Left renal pelvis (tissue), 4 donors: ENCODE results near the gene POC1B. TPM values are rescaled to one million over a fixed set of nuclear protein-coding genes. Genes with fewer than 3 reads are reported as not detected.

Source experiments
- DNase-seq, 4 donors: peaks; one replicate each; pipeline ENCODE4 v3.0.0-alpha.2; 2013; ENCODE audit warnings: low read depth in 4 of 4, low spot score in 3 of 4
- polyA plus RNA-seq, 4 donors: library from polyadenylated mRNA; unstranded; fragments of 120-200 nt; gene quantifications; one replicate each; pipeline ENCODE4 v1.2.1, GENCODE V29; 2013; ENCODE audit not compliant: insufficient read length in 4 of 4

POC1B gene
- polyA plus RNA-seq, 4 donors: 17.0 to 22.3 (median 20.8) TPM

GRCh38 chr12:89427508-89428156 is 98.2 kb downstream of the POC1B start:
- no peak for DNase-seq

- no peak for DNase-seq
These were observed 101.0 kb downstream of the POC1B start for GRCh38 chr12:89424846-89425245.

GRCh38 chr12:89424389-89424788 is 101.5 kb downstream of the POC1B start:
- no peak for DNase-seq

GRCh38 chr12:89421092-89421835 is 104.6 kb downstream of the POC1B start:
- no peak for DNase-seq

- no peak for DNase-seq
These were observed 107.5 kb downstream of the POC1B start for GRCh38 chr12:89418228-89418910.

GRCh38 chr12:89417246-89417977 is 108.4 kb downstream of the POC1B start:
- no peak for DNase-seq

GRCh38 chr12:89416049-89416792 is 109.6 kb downstream of the POC1B start:
- no peak for DNase-seq

- no peak for DNase-seq
These were observed 111.0 kb downstream of the POC1B start for GRCh38 chr12:89414851-89415250.

- DNase-seq: no peak
These were observed 111.5 kb downstream of the POC1B start for GRCh38 chr12:89414322-89414721.

- DNase-seq: no peak
These were observed 112.6 kb downstream of the POC1B start for GRCh38 chr12:89413234-89413633.

GRCh38 chr12:89412665-89413064 is 113.2 kb downstream of the POC1B start:
- no peak for DNase-seq

GRCh38 chr12:89411846-89412245 is 114.0 kb downstream of the POC1B start:
- DNase-seq: no peak

GRCh38 chr12:89411234-89411633 is 114.6 kb downstream of the POC1B start:
- DNase-seq: no peak

GRCh38 chr12:89405626-89406345 is 120.1 kb downstream of the POC1B start:
- DNase-seq: no peak

GRCh38 chr12:89401433-89402058 is 124.3 kb downstream of the POC1B start:
- DNase-seq: no peak

GRCh38 chr12:89400415-89400814 is 125.4 kb downstream of the POC1B start:
- no peak for DNase-seq

- no peak for DNase-seq
These were observed 130.1 kb downstream of the POC1B start for GRCh38 chr12:89395712-89396111.

- DNase-seq: no peak
These were observed 132.2 kb downstream of the POC1B start for GRCh38 chr12:89393551-89394121.

- DNase-seq: no peak
These were observed 133.5 kb downstream of the POC1B start for GRCh38 chr12:89392391-89392790.
